NCI-H774 (cell line): ENCODE measurements around the gene GJB5.
A peak's percentile ranks its signal among the peaks of the same experiment; 100 is the strongest.
"Not testable (repeated sequence)": the region's sequence is repeated elsewhere in the genome, so short reads cannot be mapped to it uniquely, and the experiment has no call there.

ENCODE experiments used
- DNase-seq: peaks from one replicate; lab custom pipeline; 2025; lab: John Stamatoyannopoulos, UW

The GJB5 gene

GRCh38 chr1:34745666-34746065 lies 9.2 kb upstream of the GJB5 start:
- no peak for DNase-seq

GRCh38 chr1:34746101-34746500 lies 8.7 kb upstream of the GJB5 start:
- DNase-seq, result no peak

DNA sequence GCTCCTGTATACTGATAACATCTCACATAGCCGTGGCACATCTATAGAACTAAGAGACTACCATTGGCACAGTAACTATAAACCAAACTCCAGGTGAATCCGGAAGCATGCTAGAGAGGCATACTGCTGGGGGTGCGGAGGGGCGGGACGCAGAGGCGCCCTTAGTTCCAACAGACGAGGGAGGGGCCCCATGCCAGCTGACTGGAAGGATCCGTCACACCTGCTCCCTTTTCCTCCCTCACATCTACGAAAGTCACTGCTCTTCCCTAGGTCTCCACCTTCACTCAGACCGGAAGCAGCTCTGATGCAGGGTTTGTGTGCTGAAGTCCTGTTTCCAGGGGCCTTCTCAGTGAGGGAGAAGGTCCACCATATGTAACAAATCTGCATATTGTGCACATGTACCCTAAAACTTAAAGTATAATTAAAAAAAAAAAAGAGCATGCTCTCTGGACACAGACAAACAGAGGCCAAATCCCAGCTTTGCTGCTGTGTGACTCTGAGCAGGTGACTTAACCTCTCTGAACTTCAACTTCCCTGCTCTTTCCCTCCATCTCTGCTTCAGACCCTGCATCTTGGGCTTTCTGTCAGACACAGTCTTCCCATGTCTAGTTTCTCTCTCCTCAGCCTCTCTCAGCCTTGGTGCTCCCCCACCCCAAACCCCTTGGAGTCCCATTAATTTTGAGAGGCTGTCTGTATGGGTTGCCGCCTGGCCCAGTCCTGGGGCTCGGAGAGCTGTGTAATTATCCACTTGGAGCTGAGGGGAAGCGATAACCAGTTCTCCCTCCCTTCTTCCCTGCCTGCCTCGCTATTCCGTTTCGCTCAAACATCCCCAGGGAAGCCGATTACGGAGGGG lies 7.8 kb upstream of the GJB5 start:
- no peak for DNase-seq

GRCh38 chr1:34747638-34747941 lies 7.3 kb upstream of the GJB5 start:
- no peak for DNase-seq

- no peak for DNase-seq
These were observed 4.9 kb upstream of the GJB5 start for GRCh38 chr1:34749992-34750391.

DNA sequence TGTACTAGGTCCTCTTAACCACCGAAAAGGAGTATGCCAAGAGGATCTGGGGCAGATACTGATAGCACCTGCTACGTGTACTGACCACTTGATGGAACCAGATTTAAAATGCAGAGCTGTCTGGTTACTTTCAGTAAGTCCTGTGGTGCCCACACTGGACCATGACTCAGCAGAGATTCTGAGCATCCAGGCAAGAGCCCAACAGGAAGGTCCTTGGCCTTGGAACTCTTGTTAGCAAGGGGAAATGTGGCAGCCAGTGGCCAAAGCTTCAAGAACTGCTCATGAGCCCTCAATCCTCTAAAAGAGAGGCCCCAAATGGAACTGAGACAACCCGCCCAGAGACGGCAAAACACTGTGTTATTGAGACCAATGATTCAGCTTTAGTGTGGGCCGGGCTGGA lies 4.2 kb upstream of the GJB5 start:
- DNase-seq, result no peak

- DNase-seq, result no peak
These were observed 1.7 kb upstream of the GJB5 start for GRCh38 chr1:34753163-34753562.

- no peak for DNase-seq
These were observed 1.1 kb downstream of the GJB5 start for GRCh38 chr1:34755961-34756360.

DNA sequence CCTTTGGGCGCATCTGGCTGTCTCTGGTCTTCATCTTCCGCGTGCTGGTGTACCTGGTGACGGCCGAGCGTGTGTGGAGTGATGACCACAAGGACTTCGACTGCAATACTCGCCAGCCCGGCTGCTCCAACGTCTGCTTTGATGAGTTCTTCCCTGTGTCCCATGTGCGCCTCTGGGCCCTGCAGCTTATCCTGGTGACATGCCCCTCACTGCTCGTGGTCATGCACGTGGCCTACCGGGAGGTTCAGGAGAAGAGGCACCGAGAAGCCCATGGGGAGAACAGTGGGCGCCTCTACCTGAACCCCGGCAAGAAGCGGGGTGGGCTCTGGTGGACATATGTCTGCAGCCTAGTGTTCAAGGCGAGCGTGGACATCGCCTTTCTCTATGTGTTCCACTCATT lies 2.5 kb downstream of the GJB5 start:
- no peak for DNase-seq

- DNase-seq, result no peak
These were observed 3.9 kb downstream of the GJB5 start for GRCh38 chr1:34758751-34759150.

DNA sequence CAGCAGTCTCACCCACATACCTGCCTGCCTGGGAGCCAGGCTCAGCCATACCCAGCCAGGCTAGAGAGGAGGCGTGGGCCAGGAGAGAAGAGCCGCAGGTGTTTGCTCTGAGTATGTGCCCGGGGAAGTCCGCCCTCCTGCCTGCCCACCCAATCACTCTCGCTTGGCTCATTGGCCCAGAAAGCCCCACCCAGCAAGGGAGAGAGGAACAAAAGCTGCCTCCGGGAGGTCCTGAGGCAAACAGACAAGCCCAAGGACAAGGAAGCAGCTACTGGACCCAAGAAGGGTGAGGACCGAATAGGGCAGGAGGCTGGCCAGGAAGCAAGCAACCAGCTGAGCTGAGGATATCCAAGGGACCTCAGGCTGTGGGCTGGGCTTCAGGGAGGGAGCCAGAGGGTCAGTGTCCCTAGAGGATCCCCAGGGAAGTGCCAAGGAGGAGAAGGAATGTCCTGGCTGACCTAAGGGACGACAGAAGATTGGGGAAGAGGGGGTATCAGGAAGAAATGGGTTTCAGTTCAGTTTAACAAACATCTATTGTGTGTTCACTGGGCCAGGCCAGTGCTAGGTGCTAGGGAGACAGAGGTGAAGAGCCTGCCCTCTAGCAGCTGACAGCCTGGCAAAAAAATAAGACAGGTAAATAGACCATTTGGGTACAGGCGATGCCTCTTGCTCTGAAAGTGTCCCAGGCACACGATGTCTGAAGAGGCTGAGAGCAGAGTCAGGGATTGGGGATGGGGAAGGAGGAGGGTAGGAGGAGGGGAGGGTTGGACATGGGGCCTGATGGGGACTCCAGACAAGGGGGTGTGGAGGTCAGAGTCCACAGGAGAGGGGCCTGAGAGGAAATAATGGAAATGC lies 4.9 kb downstream of the GJB5 start, which contains the start of gene GJB4:
GJB4 (plus strand) TSS at position 238 of the 855 bp plus-strand sequence. CDS start 1,515 bp downstream, outside the sequence.
- DNase-seq, result peak; percentile 28

- DNase-seq, result no peak
These were observed 6.4 kb downstream of the GJB5 start for GRCh38 chr1:34761176-34761761.

DNA sequence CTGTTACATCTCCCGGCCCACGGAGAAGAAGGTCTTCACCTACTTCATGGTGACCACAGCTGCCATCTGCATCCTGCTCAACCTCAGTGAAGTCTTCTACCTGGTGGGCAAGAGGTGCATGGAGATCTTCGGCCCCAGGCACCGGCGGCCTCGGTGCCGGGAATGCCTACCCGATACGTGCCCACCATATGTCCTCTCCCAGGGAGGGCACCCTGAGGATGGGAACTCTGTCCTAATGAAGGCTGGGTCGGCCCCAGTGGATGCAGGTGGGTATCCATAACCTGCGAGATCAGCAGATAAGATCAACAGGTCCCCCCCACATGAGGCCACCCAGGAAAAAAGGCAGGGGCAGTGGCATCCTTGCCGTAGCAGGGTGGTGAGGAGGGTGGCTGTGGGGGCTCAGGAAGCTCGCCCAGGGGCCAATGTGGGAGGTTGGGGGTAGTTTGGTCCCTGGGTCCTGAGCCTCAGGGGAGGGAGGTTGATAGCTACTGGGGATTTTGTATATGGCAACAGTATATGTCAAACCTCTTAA lies 7.0 kb downstream of the GJB5 start:
- no peak for DNase-seq

GRCh38 chr1:34762474-34763141 lies 7.8 kb downstream of the GJB5 start:
- no peak for DNase-seq

DNA sequence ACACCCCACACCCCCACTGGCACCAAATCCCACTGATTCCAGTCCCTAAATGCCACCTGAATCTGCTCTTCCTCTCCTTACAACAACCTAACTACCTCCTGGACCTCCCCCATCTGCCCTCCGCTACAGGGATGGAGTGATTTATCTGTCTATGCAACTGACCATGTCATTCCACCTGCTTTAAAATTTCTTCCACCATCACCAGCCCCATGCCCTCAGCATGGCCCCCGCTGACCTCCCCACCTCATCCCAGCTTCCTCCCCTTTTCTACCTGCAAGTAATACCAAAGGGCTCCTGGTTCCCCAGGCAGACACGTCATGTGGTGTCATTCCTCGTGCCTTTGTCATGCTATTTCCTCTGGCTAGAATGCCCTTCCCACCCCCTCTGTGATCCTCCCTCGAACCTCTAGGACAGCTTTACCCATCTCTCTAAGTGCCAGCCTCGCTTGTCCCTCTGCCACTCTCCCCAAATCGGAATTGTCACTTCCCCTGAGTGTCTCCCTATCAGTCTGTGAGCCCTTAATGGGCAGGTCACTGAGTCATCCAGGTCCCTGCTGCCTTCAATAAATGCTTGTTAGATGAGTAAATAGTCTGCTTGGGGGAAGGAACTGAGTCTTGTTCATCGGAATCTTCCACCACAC lies 8.4 kb downstream of the GJB5 start:
- DNase-seq, result no peak

- no peak for DNase-seq
These were observed 14.0 kb downstream of the GJB5 start for GRCh38 chr1:34768856-34769255.

GRCh38 chr1:34770891-34771504 lies 16.2 kb downstream of the GJB5 start:
- DNase-seq, result no peak

- DNase-seq, result no peak
These were observed 16.9 kb downstream of the GJB5 start for GRCh38 chr1:34771573-34772371.

DNA sequence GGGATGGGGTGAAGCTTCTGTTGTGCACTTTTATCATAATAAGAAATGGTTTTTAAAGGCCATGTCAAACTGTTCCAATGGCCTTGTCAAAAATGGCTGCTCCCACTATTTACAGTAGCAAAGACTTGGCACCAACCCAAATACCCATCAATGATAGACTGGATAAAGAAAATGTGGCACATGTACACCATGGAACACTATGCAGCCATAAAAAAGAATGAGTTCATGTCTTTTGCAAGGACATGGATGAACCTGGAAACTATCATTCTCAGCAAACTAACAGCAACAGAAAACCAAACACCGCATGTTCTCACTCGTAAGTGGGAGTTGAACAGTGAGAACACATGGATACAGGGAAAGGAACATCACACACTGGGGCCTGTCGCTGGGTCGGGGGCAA lies 18.3 kb downstream of the GJB5 start:
- not testable (repeated sequence) for DNase-seq

DNA sequence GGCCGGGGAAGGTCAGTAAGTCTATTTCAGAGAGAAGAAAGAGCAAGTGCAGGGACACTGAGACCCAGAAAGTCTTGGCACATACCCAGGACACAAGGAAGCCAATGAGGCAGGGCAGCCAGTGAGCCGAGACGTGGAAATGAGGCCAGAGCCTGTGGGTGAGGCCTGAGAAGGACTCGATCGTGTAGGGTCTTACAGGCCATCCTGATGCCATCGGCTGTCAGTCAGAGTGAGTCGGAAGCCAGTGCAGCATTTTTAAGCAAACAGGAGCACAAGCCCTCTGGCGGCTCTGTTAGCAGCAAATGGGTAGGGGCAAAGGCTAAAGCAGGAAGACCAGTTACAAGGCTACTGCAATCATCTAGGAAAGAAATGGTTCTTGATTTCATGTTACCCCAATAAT lies 20.1 kb downstream of the GJB5 start:
- no peak for DNase-seq
